Hepatocyte (in vitro differentiated cells): ENCODE data around the gene STXBP1.

Source experiments
- CTCF ChIP-seq: fragments of 200-600 bp; sonication (generic); IDR thresholded peaks from 2 replicates; pipeline ENCODE4 v1.5.1; 2016; ENCODE audit warnings: antibody characterized with exemption, mild to moderate bottlenecking; ENCODE audit not compliant: poor library complexity
- EZH2 ChIP-seq: fragments of 200-600 bp; sonication (generic); IDR thresholded peaks from 2 replicates; pipeline ENCODE4 v1.6.1; 2016; ENCODE audit warnings: antibody characterized with exemption, mild to moderate bottlenecking, borderline replicate concordance
- EZH2phosphoT487 ChIP-seq: fragments of 200-600 bp; sonication (generic); IDR thresholded peaks from one replicate; pipeline ENCODE4 v1.6.1; 2018; ENCODE audit warnings: antibody characterized with exemption, mild to moderate bottlenecking, low read depth, moderate library complexity; ENCODE audit not compliant: unreplicated experiment, severe bottlenecking

- TF ChIP-seq CTCF (no peak), EZH2phosphoT487 (no peak), EZH2 (no peak)
Observed at GRCh38 chr9:127730262-127730661, 118.2 kb downstream of the STXBP1 start.
